HG02973 (cell line): ENCODE results near the gene CREB3L2.
"Not testable (repeated sequence)": the region's sequence is repeated elsewhere in the genome, so short reads cannot be mapped to it uniquely, and the experiment has no call there.

Experiments used
- ATAC-seq: cut with Tn5 transposase; IDR thresholded peaks from one replicate; pipeline ENCODE4 v1.9.1; 2021; ENCODE audit warnings: moderate library complexity; ENCODE audit not compliant: unreplicated experiment

The CREB3L2 gene

GRCh38 chr7:137989590-137989989 lies 12.3 kb downstream of the CREB3L2 start:
- ATAC-seq: no peak

GRCh38 chr7:137989094-137989493 lies 12.8 kb downstream of the CREB3L2 start:
- ATAC-seq: no peak

GRCh38 chr7:137987968-137988367 lies 13.9 kb downstream of the CREB3L2 start:
- ATAC-seq: peak; percentile 40

- no peak for ATAC-seq
These were observed 14.3 kb downstream of the CREB3L2 start for GRCh38 chr7:137987563-137987962.

GRCh38 chr7:137987018-137987349 lies 14.9 kb downstream of the CREB3L2 start:
- ATAC-seq: no peak

GRCh38 chr7:137986252-137987017 lies 15.5 kb downstream of the CREB3L2 start:
- ATAC-seq: no peak

GRCh38 chr7:137985897-137986251 lies 16.0 kb downstream of the CREB3L2 start:
- peak; percentile 51 for ATAC-seq

GRCh38 chr7:137985253-137985896 lies 16.5 kb downstream of the CREB3L2 start:
- peak; percentile 52 for ATAC-seq

GRCh38 chr7:137984181-137985041 lies 17.5 kb downstream of the CREB3L2 start:
- no peak for ATAC-seq

- ATAC-seq: no peak
These were observed 18.4 kb downstream of the CREB3L2 start for GRCh38 chr7:137983323-137984008.

- not testable (repeated sequence) for ATAC-seq
These were observed 19.5 kb downstream of the CREB3L2 start for GRCh38 chr7:137982394-137982793.

- ATAC-seq: peak; percentile 44
These were observed 20.2 kb downstream of the CREB3L2 start for GRCh38 chr7:137981668-137982067.

GRCh38 chr7:137981175-137981574 lies 20.7 kb downstream of the CREB3L2 start:
- no peak for ATAC-seq

GRCh38 chr7:137980308-137980707 lies 21.6 kb downstream of the CREB3L2 start:
- ATAC-seq: no peak

- no peak for ATAC-seq
These were observed 23.2 kb downstream of the CREB3L2 start for GRCh38 chr7:137978464-137979237.

- ATAC-seq: no peak
These were observed 24.7 kb downstream of the CREB3L2 start for GRCh38 chr7:137977173-137977572.

- ATAC-seq: no peak
These were observed 25.2 kb downstream of the CREB3L2 start for GRCh38 chr7:137976696-137977095.

GRCh38 chr7:137976232-137976631 lies 25.7 kb downstream of the CREB3L2 start:
- ATAC-seq: no peak

- ATAC-seq: no peak
These were observed 26.1 kb downstream of the CREB3L2 start for GRCh38 chr7:137975768-137976167.

GRCh38 chr7:137975221-137975620 lies 26.7 kb downstream of the CREB3L2 start:
- peak; percentile 93 for ATAC-seq
